SH-SY5Y (cell line): Measurements from ENCODE around the gene PPP1R37.

Experiments
- GATA2 ChIP-seq: IDR thresholded peaks from 2 replicates; pipeline ENCODE4 v1.6.1; 2011; ENCODE audit warnings: mild to moderate bottlenecking, low read depth, low read length
- GATA3 ChIP-seq: IDR thresholded peaks from 2 replicates; pipeline ENCODE4 v1.6.1; 2011; ENCODE audit warnings: low read depth, mild to moderate bottlenecking, low read length, moderate library complexity

Gene PPP1R37

GRCh38 chr19:45178262-45179071 is 85.5 kb downstream of the PPP1R37 start, which contains the start of gene BLOC1S3:
TSS of gene BLOC1S3 (plus strand) at chr19:45178784. CDS start at chr19:45179297, 513 bp downstream.
- TF ChIP-seq GATA3 (no peak), GATA2 (no peak)

GRCh38 chr19:45179072-45179891 is 86.3 kb downstream of the PPP1R37 start:
- no peak for TF ChIP-seq GATA3
- TF ChIP-seq GATA2: no peak

- no peak for TF ChIP-seq GATA3
- no peak for TF ChIP-seq GATA2
Observed at GRCh38 chr19:45179892-45180370, 87.0 kb downstream of the PPP1R37 start.

- TF ChIP-seq GATA2: no peak
- no peak for TF ChIP-seq GATA3
Observed at GRCh38 chr19:45180936-45181335, 88.0 kb downstream of the PPP1R37 start.

- TF ChIP-seq GATA2 (no peak), GATA3 (no peak)
Observed at GRCh38 chr19:45182758-45183157, 89.8 kb downstream of the PPP1R37 start.

DNA sequence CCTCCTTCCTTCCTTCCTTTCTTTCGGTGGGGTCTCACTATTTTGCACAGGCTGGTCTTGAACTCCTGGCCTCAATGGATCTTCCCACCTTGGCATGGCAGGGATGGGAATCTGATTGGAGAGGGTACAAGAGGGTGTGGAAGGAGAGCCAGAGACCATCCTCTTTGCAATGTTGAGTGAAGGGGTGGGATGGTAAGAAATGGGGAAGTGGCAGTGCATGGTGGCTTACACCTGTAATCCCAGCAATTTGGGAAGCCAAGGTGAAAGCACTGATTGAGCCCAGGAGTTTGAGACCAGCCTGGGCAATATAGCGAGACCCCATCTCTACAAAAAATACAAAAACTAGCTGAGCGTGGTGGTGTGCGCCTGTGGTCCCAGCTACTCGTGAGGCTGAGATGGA is 91.1 kb downstream of the PPP1R37 start:
- TF ChIP-seq GATA3 (no peak), GATA2 (no peak)

DNA sequence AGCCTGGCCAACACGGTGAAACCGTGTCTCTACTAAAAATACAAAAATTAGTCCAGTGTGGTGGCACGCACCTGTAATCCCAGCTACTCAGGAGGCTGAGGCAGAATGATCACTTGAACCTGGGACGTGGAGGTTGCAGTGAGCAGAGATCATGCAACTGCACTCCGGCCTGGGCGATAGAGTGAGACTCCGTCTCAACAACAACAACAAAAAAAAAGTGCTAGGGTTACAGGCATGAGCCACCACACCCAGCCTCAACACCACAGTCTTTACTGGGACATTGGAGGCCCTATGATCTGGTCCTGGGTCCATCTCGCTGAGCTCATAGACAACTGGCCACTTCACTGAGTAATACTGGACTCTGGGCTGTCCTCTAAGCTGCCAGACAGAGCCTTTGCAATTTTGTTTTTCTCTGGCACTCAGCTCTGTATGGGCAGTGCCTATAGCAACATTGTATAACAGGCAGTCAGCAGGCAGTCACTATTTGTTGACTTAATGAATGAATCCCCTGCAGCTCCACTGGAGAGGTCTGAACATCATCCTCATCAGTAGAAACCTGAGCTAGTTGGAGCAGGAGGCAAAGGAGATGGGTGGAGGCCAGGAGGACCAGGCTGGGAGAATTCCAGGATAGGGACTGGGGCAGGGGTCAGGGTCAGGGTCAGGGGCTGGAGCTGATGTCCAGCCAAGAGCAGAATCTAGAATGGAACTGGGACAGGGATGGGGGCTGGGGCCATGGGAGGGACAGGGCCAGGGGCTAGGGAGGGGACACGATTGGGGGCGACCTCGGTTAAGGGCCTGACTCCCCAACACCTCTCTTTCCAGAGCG is 93.7 kb downstream of the PPP1R37 start:
- TF ChIP-seq GATA3: no peak
- no peak for TF ChIP-seq GATA2

GRCh38 chr19:45187421-45188100 is 94.6 kb downstream of the PPP1R37 start:
- TF ChIP-seq GATA2: no peak
- TF ChIP-seq GATA3: no peak

- no peak for TF ChIP-seq GATA3
- TF ChIP-seq GATA2: no peak
Observed at GRCh38 chr19:45189971-45190370, 97.0 kb downstream of the PPP1R37 start.

GRCh38 chr19:45191375-45191774 is 98.4 kb downstream of the PPP1R37 start:
- TF ChIP-seq GATA3: no peak
- no peak for TF ChIP-seq GATA2

GRCh38 chr19:45195764-45196163 is 102.8 kb downstream of the PPP1R37 start:
- TF ChIP-seq GATA2 (no peak), GATA3 (no peak)
